ENCODE data around the gene MIOS.
A peak's percentile ranks its signal among the peaks of the same experiment; 100 is the strongest.

Gene MIOS

DNA sequence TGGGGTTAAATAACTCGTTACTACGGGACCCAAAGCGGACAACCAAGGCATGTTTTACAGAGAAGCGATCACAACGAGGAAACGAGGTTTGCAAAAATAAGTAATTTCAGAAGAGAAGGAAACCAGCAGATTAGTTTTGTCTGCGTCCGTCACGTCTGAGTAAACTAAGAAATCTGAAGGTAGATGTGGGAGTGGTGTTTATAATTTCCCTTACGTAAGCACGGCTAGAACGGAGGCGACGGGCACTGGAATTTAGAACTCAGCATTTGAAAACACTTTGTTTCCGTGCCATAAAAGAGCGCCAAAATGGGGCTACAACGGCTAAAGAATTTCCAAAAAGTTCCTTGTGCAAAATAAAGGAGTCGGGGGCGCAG is 73.2 kb downstream of the MIOS start:
- Histone ChIP-seq H3K79me2 (ENCODE audit: low read length) (peaks cover 38% of the 10 kb centered on the region), H3F3A (ENCODE audit: insufficient read depth, low read length) (no peaks in the 10 kb centered on the region), H3K4me2 (ENCODE audit: low read depth, low read length) (peak overlapping the region; percentile 75), H3K9me2 (replicated peaks; ENCODE audit: insufficient read depth, low read length) (no peaks in the 10 kb centered on the region), H3K9me3 (replicated peaks; ENCODE audit: insufficient read depth, low read length) (no peaks in the 10 kb centered on the region), H4K20me1 (ENCODE audit: insufficient read depth, low read length) (no peaks in the 10 kb centered on the region), H3K27me3 (replicated peaks; ENCODE audit: insufficient read depth, low read length) (no peaks in the 10 kb centered on the region), H3K9ac (ENCODE audit: low read length) (peak overlapping the region; percentile 91), H3K27ac (ENCODE audit: low read length) (peak overlapping the region; percentile 80), H3K4me3 (ENCODE audit: low read length) (peak overlapping the region; percentile 88), H2AFZ (ENCODE audit: low read length) (peak overlapping the region; percentile 80), H3K36me3 (replicated peaks; ENCODE audit: insufficient read depth, low read length) (no peaks in the 10 kb centered on the region; the same call in 1 of the 2 replicates), H3K4me1 (ENCODE audit: low read length) (peaks cover 10% of the 10 kb centered on the region; the same call in 1 of the 2 replicates)
- peak; percentile 55 for DNase-seq
- no peak for TF ChIP-seq CTCF (IDR thresholded peaks at IDR 0.05; ENCODE audit: low read length)
- TF ChIP-seq EZH2 (optimal IDR thresholded peaks at IDR 0.05; ENCODE audit: low read depth, low read length) = no peak
- no peak for TF ChIP-seq EZH2phosphoT487 (IDR thresholded peaks at IDR 0.05; ENCODE audit: low read length)

- Histone ChIP-seq H3K9ac (ENCODE audit: low read length) (peak within 1 kb of the TSS; percentile 91), H3K9me2 (replicated peaks; ENCODE audit: insufficient read depth, low read length) (no peaks in the 10 kb centered on the region), H3K4me1 (ENCODE audit: low read length) (peaks cover 10% of the 10 kb centered on the region; the same call in 1 of the 2 replicates), H3K27me3 (replicated peaks; ENCODE audit: insufficient read depth, low read length) (no peaks in the 10 kb centered on the region), H3K27ac (ENCODE audit: low read length) (peak within 1 kb of the TSS; percentile 80), H3K4me3 (ENCODE audit: low read length) (peak within 1 kb of the TSS; percentile 88), H2AFZ (ENCODE audit: low read length) (peak within 1 kb of the TSS; percentile 88), H3F3A (ENCODE audit: insufficient read depth, low read length) (no peaks in the 10 kb centered on the region), H4K20me1 (ENCODE audit: insufficient read depth, low read length) (no peaks in the 10 kb centered on the region), H3K9me3 (replicated peaks; ENCODE audit: insufficient read depth, low read length) (no peaks in the 10 kb centered on the region), H3K79me2 (ENCODE audit: low read length) (peaks cover 38% of the 10 kb centered on the region), H3K4me2 (ENCODE audit: low read depth, low read length) (peak within 1 kb of the TSS; percentile 76), H3K36me3 (replicated peaks; ENCODE audit: insufficient read depth, low read length) (no peaks in the 10 kb centered on the region; the same call in 1 of the 2 replicates)
- DNase-seq = peak; percentile 99
- no peak for TF ChIP-seq CTCF (IDR thresholded peaks at IDR 0.05; ENCODE audit: low read length)
- no peak for TF ChIP-seq EZH2 (optimal IDR thresholded peaks at IDR 0.05; ENCODE audit: low read depth, low read length)
- TF ChIP-seq EZH2phosphoT487 (IDR thresholded peaks at IDR 0.05; ENCODE audit: low read length) = no peak
Measured at GRCh38 chr7:7640221-7641128, 73.8 kb downstream of the MIOS start, which contains the start of gene UMAD1. TSS of gene UMAD1 (plus strand) at chr7:7640752. CDS start at chr7:7673372, 32,620 bp downstream.

DNA sequence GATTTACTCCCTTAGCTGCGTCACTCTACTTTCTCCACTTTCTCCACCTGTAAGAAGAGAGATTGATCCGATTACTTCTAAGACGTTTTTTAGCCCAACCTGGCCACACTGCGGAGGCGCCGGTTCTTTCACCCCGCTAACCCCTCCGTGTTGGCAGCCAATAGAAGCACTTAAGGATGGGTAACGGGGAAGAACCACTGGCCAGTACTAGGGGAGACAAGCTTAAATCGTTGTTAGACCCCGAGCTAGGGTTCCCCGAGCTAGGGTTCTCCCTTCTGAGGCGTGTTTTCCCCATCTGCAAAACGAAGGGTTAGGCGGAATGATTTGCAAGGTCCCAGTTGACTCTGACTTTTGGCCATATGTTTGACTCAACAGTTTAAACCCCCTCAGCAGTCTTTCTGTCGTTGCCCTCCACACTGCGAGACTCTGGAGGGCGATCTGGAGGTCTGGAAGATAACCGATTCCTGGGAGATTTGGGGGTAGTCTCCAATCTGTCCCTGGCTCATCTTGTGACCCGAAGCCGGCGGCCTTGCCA is 74.5 kb downstream of the MIOS start:
- no peak for DNase-seq
- Histone ChIP-seq H4K20me1 (ENCODE audit: insufficient read depth, low read length) (no peaks in the 10 kb centered on the region), H3K9me3 (replicated peaks; ENCODE audit: insufficient read depth, low read length) (no peaks in the 10 kb centered on the region), H3K36me3 (replicated peaks; ENCODE audit: insufficient read depth, low read length) (no peaks in the 10 kb centered on the region; the same call in 1 of the 2 replicates), H3F3A (ENCODE audit: insufficient read depth, low read length) (no peaks in the 10 kb centered on the region), H3K79me2 (ENCODE audit: low read length) (peaks cover 43% of the 10 kb centered on the region), H3K4me1 (ENCODE audit: low read length) (peaks cover 10% of the 10 kb centered on the region; the same call in 1 of the 2 replicates), H3K27me3 (replicated peaks; ENCODE audit: insufficient read depth, low read length) (no peaks in the 10 kb centered on the region), H3K4me3 (ENCODE audit: low read length) (peak overlapping the region; percentile 88), H2AFZ (ENCODE audit: low read length) (peak overlapping the region; percentile 88), H3K9me2 (replicated peaks; ENCODE audit: insufficient read depth, low read length) (no peaks in the 10 kb centered on the region), H3K9ac (ENCODE audit: low read length) (peak overlapping the region; percentile 74), H3K27ac (ENCODE audit: low read length) (peak overlapping the region; percentile 80; the same call in 1 of the 2 replicates), H3K4me2 (ENCODE audit: low read depth, low read length) (peak overlapping the region; percentile 76)
- no peak for TF ChIP-seq CTCF (IDR thresholded peaks at IDR 0.05; ENCODE audit: low read length)
- TF ChIP-seq EZH2phosphoT487 (IDR thresholded peaks at IDR 0.05; ENCODE audit: low read length) = no peak
- no peak for TF ChIP-seq EZH2 (optimal IDR thresholded peaks at IDR 0.05; ENCODE audit: low read depth, low read length)

Measured in MM.1S (cell line).